Measurements from ENCODE around the gene TSSK2. TPM values are rescaled to one million over a fixed set of nuclear protein-coding genes. Genes with fewer than 3 reads are reported as not detected.

Gene TSSK2
- total and polyA plus RNA-seq, 2 of the 8 experiments (the other 6 are each of a cell fraction or from before 2014, with no cell fraction given) = not detected

DNA sequence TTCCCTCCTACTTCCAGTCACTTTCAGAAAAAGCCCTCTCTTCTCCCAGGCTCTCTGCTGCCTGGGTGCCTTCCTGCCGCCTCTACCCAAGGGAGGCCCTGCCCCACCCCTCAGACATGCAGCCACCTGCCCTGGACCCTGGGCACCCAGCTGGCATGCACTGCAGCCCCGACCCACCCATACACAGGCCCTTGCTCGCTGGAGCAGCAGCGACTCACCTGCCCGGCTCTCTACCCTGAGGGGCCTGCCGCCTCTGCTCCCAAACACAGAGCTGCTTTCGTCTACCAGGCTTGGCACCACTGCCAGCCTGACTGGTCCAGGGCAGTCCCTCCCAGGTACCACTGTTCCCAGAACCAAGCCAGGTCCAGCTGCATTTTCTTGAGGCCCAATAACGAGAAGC is 1.2 kb upstream of the TSSK2 start (continued):
- TF ChIP-seq, protein P1, sequence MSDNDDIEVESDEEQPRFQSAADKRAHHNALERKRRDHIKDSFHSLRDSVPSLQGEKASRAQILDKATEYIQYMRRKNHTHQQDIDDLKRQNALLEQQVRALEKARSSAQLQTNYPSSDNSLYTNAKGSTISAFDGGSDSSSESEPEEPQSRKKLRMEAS (IDR thresholded peaks at IDR 0.05) = no peak
- TF ChIP-seq SP4 (IDR thresholded peaks at IDR 0.05; ENCODE audit: low read length) = no peak
- TF ChIP-seq NRF1 (IDR thresholded peaks at IDR 0.05; ENCODE audit: low read depth, low read length) = no peak
- TF ChIP-seq EGR1 (IDR thresholded peaks at IDR 0.05; ENCODE audit: borderline replicate concordance, low read depth, low read length) = no peak
- TF ChIP-seq, protein P2, sequence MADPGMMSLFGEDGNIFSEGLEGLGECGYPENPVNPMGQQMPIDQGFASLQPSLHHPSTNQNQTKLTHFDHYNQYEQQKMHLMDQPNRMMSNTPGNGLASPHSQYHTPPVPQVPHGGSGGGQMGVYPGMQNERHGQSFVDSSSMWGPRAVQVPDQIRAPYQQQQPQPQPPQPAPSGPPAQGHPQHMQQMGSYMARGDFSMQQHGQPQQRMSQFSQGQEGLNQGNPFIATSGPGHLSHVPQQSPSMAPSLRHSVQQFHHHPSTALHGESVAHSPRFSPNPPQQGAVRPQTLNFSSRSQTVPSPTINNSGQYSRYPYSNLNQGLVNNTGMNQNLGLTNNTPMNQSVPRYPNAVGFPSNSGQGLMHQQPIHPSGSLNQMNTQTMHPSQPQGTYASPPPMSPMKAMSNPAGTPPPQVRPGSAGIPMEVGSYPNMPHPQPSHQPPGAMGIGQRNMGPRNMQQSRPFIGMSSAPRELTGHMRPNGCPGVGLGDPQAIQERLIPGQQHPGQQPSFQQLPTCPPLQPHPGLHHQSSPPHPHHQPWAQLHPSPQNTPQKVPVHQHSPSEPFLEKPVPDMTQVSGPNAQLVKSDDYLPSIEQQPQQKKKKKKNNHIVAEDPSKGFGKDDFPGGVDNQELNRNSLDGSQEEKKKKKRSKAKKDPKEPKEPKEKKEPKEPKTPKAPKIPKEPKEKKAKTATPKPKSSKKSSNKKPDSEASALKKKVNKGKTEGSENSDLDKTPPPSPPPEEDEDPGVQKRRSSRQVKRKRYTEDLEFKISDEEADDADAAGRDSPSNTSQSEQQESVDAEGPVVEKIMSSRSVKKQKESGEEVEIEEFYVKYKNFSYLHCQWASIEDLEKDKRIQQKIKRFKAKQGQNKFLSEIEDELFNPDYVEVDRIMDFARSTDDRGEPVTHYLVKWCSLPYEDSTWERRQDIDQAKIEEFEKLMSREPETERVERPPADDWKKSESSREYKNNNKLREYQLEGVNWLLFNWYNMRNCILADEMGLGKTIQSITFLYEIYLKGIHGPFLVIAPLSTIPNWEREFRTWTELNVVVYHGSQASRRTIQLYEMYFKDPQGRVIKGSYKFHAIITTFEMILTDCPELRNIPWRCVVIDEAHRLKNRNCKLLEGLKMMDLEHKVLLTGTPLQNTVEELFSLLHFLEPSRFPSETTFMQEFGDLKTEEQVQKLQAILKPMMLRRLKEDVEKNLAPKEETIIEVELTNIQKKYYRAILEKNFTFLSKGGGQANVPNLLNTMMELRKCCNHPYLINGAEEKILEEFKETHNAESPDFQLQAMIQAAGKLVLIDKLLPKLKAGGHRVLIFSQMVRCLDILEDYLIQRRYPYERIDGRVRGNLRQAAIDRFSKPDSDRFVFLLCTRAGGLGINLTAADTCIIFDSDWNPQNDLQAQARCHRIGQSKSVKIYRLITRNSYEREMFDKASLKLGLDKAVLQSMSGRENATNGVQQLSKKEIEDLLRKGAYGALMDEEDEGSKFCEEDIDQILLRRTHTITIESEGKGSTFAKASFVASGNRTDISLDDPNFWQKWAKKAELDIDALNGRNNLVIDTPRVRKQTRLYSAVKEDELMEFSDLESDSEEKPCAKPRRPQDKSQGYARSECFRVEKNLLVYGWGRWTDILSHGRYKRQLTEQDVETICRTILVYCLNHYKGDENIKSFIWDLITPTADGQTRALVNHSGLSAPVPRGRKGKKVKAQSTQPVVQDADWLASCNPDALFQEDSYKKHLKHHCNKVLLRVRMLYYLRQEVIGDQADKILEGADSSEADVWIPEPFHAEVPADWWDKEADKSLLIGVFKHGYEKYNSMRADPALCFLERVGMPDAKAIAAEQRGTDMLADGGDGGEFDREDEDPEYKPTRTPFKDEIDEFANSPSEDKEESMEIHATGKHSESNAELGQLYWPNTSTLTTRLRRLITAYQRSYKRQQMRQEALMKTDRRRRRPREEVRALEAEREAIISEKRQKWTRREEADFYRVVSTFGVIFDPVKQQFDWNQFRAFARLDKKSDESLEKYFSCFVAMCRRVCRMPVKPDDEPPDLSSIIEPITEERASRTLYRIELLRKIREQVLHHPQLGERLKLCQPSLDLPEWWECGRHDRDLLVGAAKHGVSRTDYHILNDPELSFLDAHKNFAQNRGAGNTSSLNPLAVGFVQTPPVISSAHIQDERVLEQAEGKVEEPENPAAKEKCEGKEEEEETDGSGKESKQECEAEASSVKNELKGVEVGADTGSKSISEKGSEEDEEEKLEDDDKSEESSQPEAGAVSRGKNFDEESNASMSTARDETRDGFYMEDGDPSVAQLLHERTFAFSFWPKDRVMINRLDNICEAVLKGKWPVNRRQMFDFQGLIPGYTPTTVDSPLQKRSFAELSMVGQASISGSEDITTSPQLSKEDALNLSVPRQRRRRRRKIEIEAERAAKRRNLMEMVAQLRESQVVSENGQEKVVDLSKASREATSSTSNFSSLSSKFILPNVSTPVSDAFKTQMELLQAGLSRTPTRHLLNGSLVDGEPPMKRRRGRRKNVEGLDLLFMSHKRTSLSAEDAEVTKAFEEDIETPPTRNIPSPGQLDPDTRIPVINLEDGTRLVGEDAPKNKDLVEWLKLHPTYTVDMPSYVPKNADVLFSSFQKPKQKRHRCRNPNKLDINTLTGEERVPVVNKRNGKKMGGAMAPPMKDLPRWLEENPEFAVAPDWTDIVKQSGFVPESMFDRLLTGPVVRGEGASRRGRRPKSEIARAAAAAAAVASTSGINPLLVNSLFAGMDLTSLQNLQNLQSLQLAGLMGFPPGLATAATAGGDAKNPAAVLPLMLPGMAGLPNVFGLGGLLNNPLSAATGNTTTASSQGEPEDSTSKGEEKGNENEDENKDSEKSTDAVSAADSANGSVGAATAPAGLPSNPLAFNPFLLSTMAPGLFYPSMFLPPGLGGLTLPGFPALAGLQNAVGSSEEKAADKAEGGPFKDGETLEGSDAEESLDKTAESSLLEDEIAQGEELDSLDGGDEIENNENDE (IDR thresholded peaks at IDR 0.05; ENCODE audit: insufficient replicate concordance, low read length) = no peak
- TF ChIP-seq, protein P3, sequence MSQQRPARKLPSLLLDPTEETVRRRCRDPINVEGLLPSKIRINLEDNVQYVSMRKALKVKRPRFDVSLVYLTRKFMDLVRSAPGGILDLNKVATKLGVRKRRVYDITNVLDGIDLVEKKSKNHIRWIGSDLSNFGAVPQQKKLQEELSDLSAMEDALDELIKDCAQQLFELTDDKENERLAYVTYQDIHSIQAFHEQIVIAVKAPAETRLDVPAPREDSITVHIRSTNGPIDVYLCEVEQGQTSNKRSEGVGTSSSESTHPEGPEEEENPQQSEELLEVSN (IDR thresholded peaks at IDR 0.05) = no peak
- TF ChIP-seq TCF12 (IDR thresholded peaks at IDR 0.05; ENCODE audit: low read depth, low read length) = no peak
- no peak for TF ChIP-seq BCL11A (IDR thresholded peaks at IDR 0.05; ENCODE audit: low read depth in 2 of 2, low read length in 2 of 2)

Data from H1 (cell line).